ENCODE data around the gene MGAT3.

The MGAT3 gene

GRCh38 chr22:39429186-39429585 lies 27.6 kb upstream of the MGAT3 start:
- Histone ChIP-seq H3K4me3 (ENCODE audit: extremely low read depth, insufficient read depth, low read length, poor library complexity, severe bottlenecking) (no peak overlapping the region), H3K27ac (ENCODE audit: low read depth, low read length, severe bottlenecking) (peak overlapping the region; percentile 66), H3K9me3 (ENCODE audit: control insufficient read depth, low read length) (no peaks in the 10 kb centered on the region), H3K4me1 (ENCODE audit: control insufficient read depth, insufficient read depth, low read length, poor library complexity, severe bottlenecking) (peaks cover 37% of the 10 kb centered on the region), H3K36me3 (ENCODE audit: control insufficient read depth, insufficient read depth, low read length) (peaks cover 61% of the 10 kb centered on the region)
- WGBS, 2 experiments (ENCODE audit: insufficient coverage in 2 of 2), result 91 to 94% methylated on average over 13 of the region's 13 CpGs

GRCh38 chr22:39429916-39430575 lies 26.8 kb upstream of the MGAT3 start:
- peaks cover 41% of the 10 kb centered on the region for H3K4me1 ChIP-seq (ENCODE audit: control insufficient read depth, insufficient read depth, low read length, poor library complexity, severe bottlenecking)
- H3K27ac ChIP-seq (ENCODE audit: low read depth, low read length, severe bottlenecking), result no peak overlapping the region
- H3K9me3 ChIP-seq (ENCODE audit: control insufficient read depth, low read length), result no peaks in the 10 kb centered on the region
- 92 to 94% methylated on average over 24 to 26 of the region's 27 CpGs for WGBS, 2 experiments (ENCODE audit: insufficient coverage in 2 of 2)
- no peak overlapping the region for H3K4me3 ChIP-seq (ENCODE audit: extremely low read depth, insufficient read depth, low read length, poor library complexity, severe bottlenecking)
- H3K36me3 ChIP-seq (ENCODE audit: control insufficient read depth, insufficient read depth, low read length), result peaks cover 52% of the 10 kb centered on the region

GRCh38 chr22:39430576-39431150 lies 26.1 kb upstream of the MGAT3 start:
- Histone ChIP-seq H3K4me1 (ENCODE audit: control insufficient read depth, insufficient read depth, low read length, poor library complexity, severe bottlenecking) (peaks cover 41% of the 10 kb centered on the region), H3K27ac (ENCODE audit: low read depth, low read length, severe bottlenecking) (no peak overlapping the region), H3K36me3 (ENCODE audit: control insufficient read depth, insufficient read depth, low read length) (peaks cover 48% of the 10 kb centered on the region), H3K4me3 (ENCODE audit: extremely low read depth, insufficient read depth, low read length, poor library complexity, severe bottlenecking) (no peak overlapping the region), H3K9me3 (ENCODE audit: control insufficient read depth, low read length) (no peaks in the 10 kb centered on the region)
- 80 to 84% methylated on average over 4 to 9 of the region's 10 CpGs for WGBS, 2 experiments (ENCODE audit: insufficient coverage in 2 of 2)

GRCh38 chr22:39431216-39431801 lies 25.5 kb upstream of the MGAT3 start:
- peaks cover 48% of the 10 kb centered on the region for H3K36me3 ChIP-seq (ENCODE audit: control insufficient read depth, insufficient read depth, low read length)
- no peaks in the 10 kb centered on the region for H3K9me3 ChIP-seq (ENCODE audit: control insufficient read depth, low read length)
- no peak overlapping the region for H3K4me3 ChIP-seq (ENCODE audit: extremely low read depth, insufficient read depth, low read length, poor library complexity, severe bottlenecking)
- peaks cover 41% of the 10 kb centered on the region for H3K4me1 ChIP-seq (ENCODE audit: control insufficient read depth, insufficient read depth, low read length, poor library complexity, severe bottlenecking)
- 87 to 93% methylated on average over 6 to 11 of the region's 11 CpGs for WGBS, 2 experiments (ENCODE audit: insufficient coverage in 2 of 2)
- no peak overlapping the region for H3K27ac ChIP-seq (ENCODE audit: low read depth, low read length, severe bottlenecking)

GRCh38 chr22:39431821-39432251 lies 25.0 kb upstream of the MGAT3 start:
- WGBS, 2 experiments (ENCODE audit: insufficient coverage in 2 of 2), result 89 to 95% methylated on average over 8 of the region's 8 CpGs

GRCh38 chr22:39432361-39432811 lies 24.4 kb upstream of the MGAT3 start:
- WGBS, 2 experiments (ENCODE audit: insufficient coverage in 2 of 2), result 95 to 98% methylated on average over 8 to 9 of the region's 10 CpGs
- Histone ChIP-seq H3K4me3 (ENCODE audit: extremely low read depth, insufficient read depth, low read length, poor library complexity, severe bottlenecking) (no peak overlapping the region), H3K9me3 (ENCODE audit: control insufficient read depth, low read length) (no peaks in the 10 kb centered on the region), H3K27ac (ENCODE audit: low read depth, low read length, severe bottlenecking) (no peak overlapping the region), H3K36me3 (ENCODE audit: control insufficient read depth, insufficient read depth, low read length) (peaks cover 39% of the 10 kb centered on the region), H3K4me1 (ENCODE audit: control insufficient read depth, insufficient read depth, low read length, poor library complexity, severe bottlenecking) (peaks cover 48% of the 10 kb centered on the region)

More at GRCh38 chr22:39431821-39432251, 25.0 kb upstream of the MGAT3 start:
- Histone ChIP-seq H3K9me3 (ENCODE audit: control insufficient read depth, low read length) (no peaks in the 10 kb centered on the region), H3K4me3 (ENCODE audit: extremely low read depth, insufficient read depth, low read length, poor library complexity, severe bottlenecking) (no peak overlapping the region), H3K27ac (ENCODE audit: low read depth, low read length, severe bottlenecking) (peak overlapping the region; percentile 29), H3K4me1 (ENCODE audit: control insufficient read depth, insufficient read depth, low read length, poor library complexity, severe bottlenecking) (peaks cover 44% of the 10 kb centered on the region), H3K36me3 (ENCODE audit: control insufficient read depth, insufficient read depth, low read length) (peaks cover 44% of the 10 kb centered on the region)

- H3K4me1 ChIP-seq (ENCODE audit: control insufficient read depth, insufficient read depth, low read length, poor library complexity, severe bottlenecking), result peaks cover 39% of the 10 kb centered on the region
- no peak overlapping the region for H3K4me3 ChIP-seq (ENCODE audit: extremely low read depth, insufficient read depth, low read length, poor library complexity, severe bottlenecking)
- H3K27ac ChIP-seq (ENCODE audit: low read depth, low read length, severe bottlenecking), result no peak overlapping the region
- H3K36me3 ChIP-seq (ENCODE audit: control insufficient read depth, insufficient read depth, low read length), result peaks cover 32% of the 10 kb centered on the region
- no peaks in the 10 kb centered on the region for H3K9me3 ChIP-seq (ENCODE audit: control insufficient read depth, low read length)
- 94 to 96% methylated on average over 25 to 30 of the region's 31 CpGs for WGBS, 2 experiments (ENCODE audit: insufficient coverage in 2 of 2)
These were observed 23.2 kb upstream of the MGAT3 start for GRCh38 chr22:39433476-39434242.

- Histone ChIP-seq H3K4me3 (ENCODE audit: extremely low read depth, insufficient read depth, low read length, poor library complexity, severe bottlenecking) (no peak overlapping the region), H3K36me3 (ENCODE audit: control insufficient read depth, insufficient read depth, low read length) (peaks cover 32% of the 10 kb centered on the region), H3K4me1 (ENCODE audit: control insufficient read depth, insufficient read depth, low read length, poor library complexity, severe bottlenecking) (peaks cover 33% of the 10 kb centered on the region), H3K27ac (ENCODE audit: low read depth, low read length, severe bottlenecking) (no peak overlapping the region), H3K9me3 (ENCODE audit: control insufficient read depth, low read length) (no peaks in the 10 kb centered on the region)
- WGBS, 2 experiments (ENCODE audit: insufficient coverage in 2 of 2), result 87 to 92% methylated on average over 18 of the region's 18 CpGs
These were observed 22.6 kb upstream of the MGAT3 start for GRCh38 chr22:39434243-39434653.

- Histone ChIP-seq H3K4me1 (ENCODE audit: control insufficient read depth, insufficient read depth, low read length, poor library complexity, severe bottlenecking) (peaks cover 29% of the 10 kb centered on the region), H3K9me3 (ENCODE audit: control insufficient read depth, low read length) (no peaks in the 10 kb centered on the region), H3K27ac (ENCODE audit: low read depth, low read length, severe bottlenecking) (no peak overlapping the region), H3K36me3 (ENCODE audit: control insufficient read depth, insufficient read depth, low read length) (peaks cover 28% of the 10 kb centered on the region), H3K4me3 (ENCODE audit: extremely low read depth, insufficient read depth, low read length, poor library complexity, severe bottlenecking) (no peak overlapping the region)
- 76 to 89% methylated on average over 4 of the region's 6 CpGs for WGBS, 2 experiments (ENCODE audit: insufficient coverage in 2 of 2)
These were observed 22.1 kb upstream of the MGAT3 start for GRCh38 chr22:39434721-39435120.

GRCh38 chr22:39435616-39436015 lies 21.2 kb upstream of the MGAT3 start:
- 92 to 93% methylated on average over 4 to 7 of the region's 8 CpGs for WGBS, 2 experiments (ENCODE audit: insufficient coverage in 2 of 2)
- H3K9me3 ChIP-seq (ENCODE audit: control insufficient read depth, low read length), result no peaks in the 10 kb centered on the region
- H3K27ac ChIP-seq (ENCODE audit: low read depth, low read length, severe bottlenecking), result no peak overlapping the region
- H3K4me3 ChIP-seq (ENCODE audit: extremely low read depth, insufficient read depth, low read length, poor library complexity, severe bottlenecking), result no peak overlapping the region
- peaks cover 25% of the 10 kb centered on the region for H3K4me1 ChIP-seq (ENCODE audit: control insufficient read depth, insufficient read depth, low read length, poor library complexity, severe bottlenecking)
- peaks cover 20% of the 10 kb centered on the region for H3K36me3 ChIP-seq (ENCODE audit: control insufficient read depth, insufficient read depth, low read length)
